MCF 10A (cell line): ENCODE results near the gene ASIC1. TPM values are rescaled to one million over a fixed set of nuclear protein-coding genes. Genes with fewer than 3 reads are reported as not detected.

Experiments
- BruUV-seq: library from RNA; stranded (reverse); fragments of 400-500 nt; replicated peaks from 2 replicates; lab custom pipeline; 2021; lab: Mats Ljungman, UMichigan
- CTCF ChIA-PET: fragments of 300-600 bp; sonication (Branson Sonifier 250); formaldehyde crosslinking; extraction: SDS; loops from one replicate; lab custom pipeline; 2021; ENCODE audit warnings: antibody characterized with exemption, inconsistent platforms; lab: Yijun Ruan, JAX
- POLR2A ChIA-PET: fragments of 300-600, 350-650 bp; sonication (Branson Sonifier 250); formaldehyde crosslinking; extraction: SDS; loops from one replicate; lab custom pipeline; 2020; ENCODE audit warnings: antibody characterized with exemption, inconsistent platforms; lab: Yijun Ruan, JAX
- DNase-seq: peaks from one replicate; pipeline ENCODE4 v3.0.0-alpha.2; 2018; ENCODE audit not compliant: unreplicated experiment
- H3K27ac Mint-ChIP-seq: one replicate; pipeline ENCODE4 v1.8.0; 2022; ENCODE audit warnings: mild to moderate bottlenecking, low read depth, mixed read lengths; ENCODE audit not compliant: unreplicated experiment
- H3K27me3 Mint-ChIP-seq: one replicate; pipeline ENCODE4 v1.8.0; 2022; ENCODE audit warnings: mixed read lengths; ENCODE audit not compliant: insufficient read depth, unreplicated experiment
- H3K36me3 Mint-ChIP-seq: one replicate; pipeline ENCODE4 v1.8.0; 2022; ENCODE audit warnings: mild to moderate bottlenecking, moderate library complexity, mixed read lengths; ENCODE audit not compliant: insufficient read depth, unreplicated experiment
- H3K4me1 Mint-ChIP-seq: one replicate; pipeline ENCODE4 v1.8.0; 2022; ENCODE audit warnings: mixed read lengths; ENCODE audit not compliant: insufficient read depth, unreplicated experiment
- H3K4me3 Mint-ChIP-seq: one replicate; pipeline ENCODE4 v1.8.0; 2022; ENCODE audit warnings: mild to moderate bottlenecking, moderate library complexity, mixed read lengths; ENCODE audit not compliant: unreplicated experiment
- H3K9me3 Mint-ChIP-seq: one replicate; pipeline ENCODE4 v1.8.0; 2022; ENCODE audit warnings: mixed read lengths; ENCODE audit not compliant: unreplicated experiment
- CTCF ChIP-seq: fragments of 200-600 bp; IDR thresholded peaks from one replicate; pipeline ENCODE4 v1.8.0; 2022; ENCODE audit warnings: antibody characterized with exemption, mild to moderate bottlenecking; ENCODE audit not compliant: unreplicated experiment
- intact Hi-C: fragments of 100-400 bp; cut with micrococcal nuclease; formaldehyde crosslinking; loops from 2 replicates; pipeline ENCODE4 v1.14.1; 2022
- total RNA-seq: library from RNA; stranded (reverse); gene quantifications from 2 replicates; pipeline ENCODE4 v1.2.3, GENCODE V29; 2022

The ASIC1 gene
- total RNA-seq, 1 experiment from 2014 or later, result 1.7 TPM

GRCh38 chr12:50073206-50073605 is 15.8 kb downstream of the ASIC1 start:
- no peaks in the 10 kb centered on the region for H3K27me3 Mint-ChIP-seq
- ChIA-PET POLR2A (no interaction called here), CTCF (interaction anchor here (0.8 to 11.8 kb wide), 7 partner anchors 11 to 104 kb away, joined by 3 to 241 read pairs (median 16); partner anchors contain the start of gene AQP6)
- DNase-seq, result no peak
- intact Hi-C loops, result loop anchor here (10.0 kb wide), 1 partner anchor 562 kb away; no protein-coding TSS in a partner anchor
- peaks cover 15% of the 10 kb centered on the region for H3K4me1 Mint-ChIP-seq
- no peaks in the 10 kb centered on the region for H3K36me3 Mint-ChIP-seq
- H3K9me3 Mint-ChIP-seq, result no peaks in the 10 kb centered on the region
- H3K27ac Mint-ChIP-seq, result no peak overlapping the region
- no peak for TF ChIP-seq CTCF
- no TSS peak for BruUV-seq
- no peak overlapping the region for H3K4me3 Mint-ChIP-seq

GRCh38 chr12:50073712-50074111 is 16.3 kb downstream of the ASIC1 start:
- ChIA-PET CTCF (interaction anchor here (0.6 to 11.8 kb wide), 14 partner anchors 11 to 334 kb away, joined by 3 to 241 read pairs (median 5); partner anchors contain the start of gene AQP6), POLR2A (no interaction called here)
- Mint-ChIP-seq H3K27me3 (no peaks in the 10 kb centered on the region), H3K36me3 (no peaks in the 10 kb centered on the region), H3K27ac (no peak overlapping the region), H3K4me3 (no peak overlapping the region), H3K4me1 (peaks cover 15% of the 10 kb centered on the region), H3K9me3 (no peaks in the 10 kb centered on the region)
- no peak for DNase-seq
- BruUV-seq, result no TSS peak
- no peak for TF ChIP-seq CTCF
- intact Hi-C loops, result loop anchor here (10.0 kb wide), 1 partner anchor 561 kb away; no protein-coding TSS in a partner anchor

- ChIA-PET CTCF (interaction anchor here (0.6 to 11.8 kb wide), 34 partner anchors 9 to 350 kb away, joined by 3 to 241 read pairs (median 5); partner anchors contain the start of genes AQP6, GPD1 and SMARCD1), POLR2A (interaction anchor here (0.6 to 1.2 kb wide), 3 partner anchors 40 to 109 kb away, joined by 3 to 7 read pairs (median 3); partner anchors contain the start of gene RACGAP1)
- intact Hi-C loops, result loop anchor here (1.0 to 10.0 kb wide), 4 partner anchors 37 to 560 kb away; partner anchors contain the start of gene COX14
- peak; percentile 90 for TF ChIP-seq CTCF
- peak; percentile 85 for DNase-seq
- Mint-ChIP-seq H3K36me3 (no peaks in the 10 kb centered on the region), H3K9me3 (no peaks in the 10 kb centered on the region), H3K4me3 (no peak overlapping the region), H3K27ac (peak overlapping the region; percentile 30), H3K4me1 (peaks cover 12% of the 10 kb centered on the region), H3K27me3 (no peaks in the 10 kb centered on the region)
- no TSS peak for BruUV-seq
Observed at GRCh38 chr12:50074936-50075807, 17.8 kb downstream of the ASIC1 start.

- no peak for TF ChIP-seq CTCF
- CTCF ChIA-PET, result interaction anchor here (0.7 to 3.8 kb wide), 7 partner anchors 9 to 97 kb away, joined by 3 to 23 read pairs (median 4); partner anchors contain the start of gene SMARCD1
- intact Hi-C loops, result loop anchor here (1.0 to 10.0 kb wide), 4 partner anchors 37 to 559 kb away; partner anchors contain the start of gene COX14
- Mint-ChIP-seq H3K9me3 (no peaks in the 10 kb centered on the region), H3K27me3 (no peaks in the 10 kb centered on the region), H3K36me3 (no peaks in the 10 kb centered on the region), H3K4me3 (no peak overlapping the region), H3K4me1 (peaks cover 6% of the 10 kb centered on the region), H3K27ac (no peak overlapping the region)
- DNase-seq, result no peak
- POLR2A ChIA-PET, result interaction anchor here (0.9 to 1.0 kb wide), 2 partner anchors 9 to 241 kb away, joined by 3 to 9 read pairs; partner anchors contain the start of gene SMARCD1
- BruUV-seq, result no TSS peak
Observed at GRCh38 chr12:50075808-50076170, 18.4 kb downstream of the ASIC1 start.
